ENCODE results near the gene EIF3I. TPM values are rescaled to one million over a fixed set of nuclear protein-coding genes. Genes with fewer than 3 reads are reported as not detected.

Gene EIF3I
- total and polyA plus RNA-seq, 2 of the 13 experiments (the other 11 are each of a cell fraction or from before 2014, with no cell fraction given) = 210 to 223 TPM

DNA sequence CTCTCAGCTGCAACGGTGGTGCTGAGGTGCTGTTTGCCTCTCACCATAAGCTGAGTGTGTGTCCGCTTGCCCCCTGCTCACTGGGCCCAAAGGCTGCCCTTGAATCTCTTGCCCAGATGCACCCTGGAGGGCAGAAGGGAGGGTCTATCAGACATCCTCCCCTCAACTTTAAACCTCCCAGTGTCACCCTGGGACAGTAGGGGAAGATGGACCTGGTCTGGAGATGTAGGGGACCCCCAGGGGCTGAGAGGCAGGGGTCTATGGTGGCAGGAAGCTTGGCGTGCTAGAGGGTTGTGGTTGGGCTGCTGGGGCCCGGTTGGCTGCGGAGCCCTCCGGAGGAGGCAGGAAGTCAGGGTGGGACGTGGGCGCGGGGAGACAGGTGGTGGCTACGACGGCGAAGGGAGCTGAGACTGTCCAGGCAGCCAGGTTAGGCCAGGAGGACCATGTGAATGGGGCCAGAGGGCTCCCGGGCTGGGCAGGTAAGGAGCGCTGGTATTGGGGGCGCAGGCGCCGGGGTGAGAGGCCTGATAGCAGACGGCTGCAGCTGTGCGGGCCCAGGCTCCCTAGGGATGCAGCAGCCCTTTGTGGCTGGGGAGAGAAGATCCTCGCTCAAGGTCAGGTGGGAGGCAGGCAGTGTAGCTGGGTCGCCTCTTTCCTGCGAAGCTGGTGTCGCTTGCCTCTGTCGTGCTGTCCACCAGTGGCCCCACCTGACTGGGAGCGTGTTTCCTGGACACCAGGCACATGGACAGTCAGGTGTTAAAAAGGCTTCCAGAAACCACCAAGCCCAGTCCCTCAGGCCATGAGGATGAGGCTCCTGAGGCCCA, 28.9 kb downstream of the EIF3I start, which contains the start of gene LCK (continued):
- TF ChIP-seq ZNF710 (CRISPR knock-in tag; IDR thresholded peaks at IDR 0.05; ENCODE audit: borderline replicate concordance) (no peak), NCOR1 (IDR thresholded peaks at IDR 0.05; ENCODE audit: borderline replicate concordance, low read length) (no peak), ZBTB3 (CRISPR knock-in tag; IDR thresholded peaks at IDR 0.05; ENCODE audit: borderline replicate concordance, low read depth) (no peak), MEF2D (CRISPR knock-in tag; IDR thresholded peaks at IDR 0.05) (no peak), ZNF558 (CRISPR knock-in tag; IDR thresholded peaks at IDR 0.05; ENCODE audit: borderline replicate concordance) (no peak), ZSCAN21 (CRISPR knock-in tag; IDR thresholded peaks at IDR 0.05; ENCODE audit: borderline replicate concordance) (no peak), IKZF5 (CRISPR knock-in tag; IDR thresholded peaks at IDR 0.05) (no peak), RBFOX2 (IDR thresholded peaks at IDR 0.05; ENCODE audit: low read depth, low read length) (peak; percentile 49; the same call in 1 of the 2 replicates), CHCHD3 (CRISPR knock-in tag; IDR thresholded peaks at IDR 0.05) (peak; percentile 66; the same call in 1 of the 2 replicates), SRY (CRISPR knock-in tag; IDR thresholded peaks at IDR 0.05) (0 out of 2 replicates have a peak, but pooled peaks have one; percentile 48)
- TF ChIP-seq, protein P1, sequence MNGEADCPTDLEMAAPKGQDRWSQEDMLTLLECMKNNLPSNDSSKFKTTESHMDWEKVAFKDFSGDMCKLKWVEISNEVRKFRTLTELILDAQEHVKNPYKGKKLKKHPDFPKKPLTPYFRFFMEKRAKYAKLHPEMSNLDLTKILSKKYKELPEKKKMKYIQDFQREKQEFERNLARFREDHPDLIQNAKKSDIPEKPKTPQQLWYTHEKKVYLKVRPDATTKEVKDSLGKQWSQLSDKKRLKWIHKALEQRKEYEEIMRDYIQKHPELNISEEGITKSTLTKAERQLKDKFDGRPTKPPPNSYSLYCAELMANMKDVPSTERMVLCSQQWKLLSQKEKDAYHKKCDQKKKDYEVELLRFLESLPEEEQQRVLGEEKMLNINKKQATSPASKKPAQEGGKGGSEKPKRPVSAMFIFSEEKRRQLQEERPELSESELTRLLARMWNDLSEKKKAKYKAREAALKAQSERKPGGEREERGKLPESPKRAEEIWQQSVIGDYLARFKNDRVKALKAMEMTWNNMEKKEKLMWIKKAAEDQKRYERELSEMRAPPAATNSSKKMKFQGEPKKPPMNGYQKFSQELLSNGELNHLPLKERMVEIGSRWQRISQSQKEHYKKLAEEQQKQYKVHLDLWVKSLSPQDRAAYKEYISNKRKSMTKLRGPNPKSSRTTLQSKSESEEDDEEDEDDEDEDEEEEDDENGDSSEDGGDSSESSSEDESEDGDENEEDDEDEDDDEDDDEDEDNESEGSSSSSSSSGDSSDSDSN (CRISPR knock-in tag; IDR thresholded peaks at IDR 0.05) = no peak
- TF ChIP-seq, protein P2, sequence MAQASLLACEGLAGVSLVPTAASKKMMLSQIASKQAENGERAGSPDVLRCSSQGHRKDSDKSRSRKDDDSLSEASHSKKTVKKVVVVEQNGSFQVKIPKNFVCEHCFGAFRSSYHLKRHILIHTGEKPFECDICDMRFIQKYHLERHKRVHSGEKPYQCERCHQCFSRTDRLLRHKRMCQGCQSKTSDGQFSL (CRISPR knock-in tag; IDR thresholded peaks at IDR 0.05) = no peak
- TF ChIP-seq, protein P3, sequence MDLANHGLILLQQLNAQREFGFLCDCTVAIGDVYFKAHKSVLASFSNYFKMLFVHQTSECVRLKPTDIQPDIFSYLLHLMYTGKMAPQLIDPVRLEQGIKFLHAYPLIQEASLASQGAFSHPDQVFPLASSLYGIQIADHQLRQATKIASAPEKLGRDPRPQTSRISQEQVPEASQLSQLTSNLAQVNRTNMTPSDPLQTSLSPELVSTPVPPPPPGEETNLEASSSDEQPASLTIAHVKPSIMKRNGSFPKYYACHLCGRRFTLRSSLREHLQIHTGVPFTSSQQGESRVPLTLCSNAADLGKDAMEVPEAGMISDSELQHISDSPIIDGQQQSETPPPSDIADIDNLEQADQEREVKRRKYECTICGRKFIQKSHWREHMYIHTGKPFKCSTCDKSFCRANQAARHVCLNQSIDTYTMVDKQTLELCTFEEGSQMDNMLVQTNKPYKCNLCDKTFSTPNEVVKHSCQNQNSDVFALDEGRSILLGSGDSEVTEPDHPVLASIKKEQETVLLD (CRISPR knock-in tag; IDR thresholded peaks at IDR 0.05; ENCODE audit: low read depth) = 0 out of 2 replicates have a peak, but pooled peaks have one; percentile 18
- TF ChIP-seq, protein P4, sequence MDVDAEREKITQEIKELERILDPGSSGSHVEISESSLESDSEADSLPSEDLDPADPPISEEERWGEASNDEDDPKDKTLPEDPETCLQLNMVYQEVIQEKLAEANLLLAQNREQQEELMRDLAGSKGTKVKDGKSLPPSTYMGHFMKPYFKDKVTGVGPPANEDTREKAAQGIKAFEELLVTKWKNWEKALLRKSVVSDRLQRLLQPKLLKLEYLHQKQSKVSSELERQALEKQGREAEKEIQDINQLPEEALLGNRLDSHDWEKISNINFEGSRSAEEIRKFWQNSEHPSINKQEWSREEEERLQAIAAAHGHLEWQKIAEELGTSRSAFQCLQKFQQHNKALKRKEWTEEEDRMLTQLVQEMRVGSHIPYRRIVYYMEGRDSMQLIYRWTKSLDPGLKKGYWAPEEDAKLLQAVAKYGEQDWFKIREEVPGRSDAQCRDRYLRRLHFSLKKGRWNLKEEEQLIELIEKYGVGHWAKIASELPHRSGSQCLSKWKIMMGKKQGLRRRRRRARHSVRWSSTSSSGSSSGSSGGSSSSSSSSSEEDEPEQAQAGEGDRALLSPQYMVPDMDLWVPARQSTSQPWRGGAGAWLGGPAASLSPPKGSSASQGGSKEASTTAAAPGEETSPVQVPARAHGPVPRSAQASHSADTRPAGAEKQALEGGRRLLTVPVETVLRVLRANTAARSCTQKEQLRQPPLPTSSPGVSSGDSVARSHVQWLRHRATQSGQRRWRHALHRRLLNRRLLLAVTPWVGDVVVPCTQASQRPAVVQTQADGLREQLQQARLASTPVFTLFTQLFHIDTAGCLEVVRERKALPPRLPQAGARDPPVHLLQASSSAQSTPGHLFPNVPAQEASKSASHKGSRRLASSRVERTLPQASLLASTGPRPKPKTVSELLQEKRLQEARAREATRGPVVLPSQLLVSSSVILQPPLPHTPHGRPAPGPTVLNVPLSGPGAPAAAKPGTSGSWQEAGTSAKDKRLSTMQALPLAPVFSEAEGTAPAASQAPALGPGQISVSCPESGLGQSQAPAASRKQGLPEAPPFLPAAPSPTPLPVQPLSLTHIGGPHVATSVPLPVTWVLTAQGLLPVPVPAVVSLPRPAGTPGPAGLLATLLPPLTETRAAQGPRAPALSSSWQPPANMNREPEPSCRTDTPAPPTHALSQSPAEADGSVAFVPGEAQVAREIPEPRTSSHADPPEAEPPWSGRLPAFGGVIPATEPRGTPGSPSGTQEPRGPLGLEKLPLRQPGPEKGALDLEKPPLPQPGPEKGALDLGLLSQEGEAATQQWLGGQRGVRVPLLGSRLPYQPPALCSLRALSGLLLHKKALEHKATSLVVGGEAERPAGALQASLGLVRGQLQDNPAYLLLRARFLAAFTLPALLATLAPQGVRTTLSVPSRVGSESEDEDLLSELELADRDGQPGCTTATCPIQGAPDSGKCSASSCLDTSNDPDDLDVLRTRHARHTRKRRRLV (CRISPR knock-in tag; IDR thresholded peaks at IDR 0.05) = peak; percentile 95

Data from HepG2 (cell line).